Activated T-helper 1 cell treated with anti-CD3 and anti-CD28 coated beads, Interleukin-12 subunit alpha, Interleukin-12 subunit beta, Interleukin-2, Interleukin-4 antibody, amounts not matched to agents 30 ng/mL and 10 ng/mL and 1 ng/mL, durations not matched to agents 14 hours and 24 hours and 36 hours (primary cell): ENCODE results near the gene FADD. TPM values are rescaled to one million over a fixed set of nuclear protein-coding genes. Genes with fewer than 3 reads are reported as not detected.

ENCODE experiments used
- DNase-seq: peaks from one replicate; pipeline ENCODE4 v3.0.0; 2021; ENCODE audit warnings: low spot score
- H3K27ac Mint-ChIP-seq: one replicate; pipeline ENCODE4 v1.8.0; 2021; ENCODE audit warnings: mild to moderate bottlenecking, mixed read lengths
- H3K27me3 Mint-ChIP-seq: one replicate; pipeline ENCODE4 v1.8.0; 2022; ENCODE audit warnings: mild to moderate bottlenecking, moderate library complexity, mixed read lengths; ENCODE audit not compliant: insufficient read depth
- H3K36me3 Mint-ChIP-seq: one replicate; pipeline ENCODE4 v1.8.0; 2021; ENCODE audit warnings: low read depth, mixed read lengths
- H3K4me1 Mint-ChIP-seq: one replicate; pipeline ENCODE4 v1.8.0; 2021; ENCODE audit warnings: low read depth, mixed read lengths
- H3K4me3 Mint-ChIP-seq: one replicate; pipeline ENCODE4 v1.8.0; 2021; ENCODE audit warnings: mild to moderate bottlenecking, moderate library complexity, mixed read lengths
- H3K9me3 Mint-ChIP-seq: one replicate; pipeline ENCODE4 v1.8.0; 2021; ENCODE audit warnings: mixed read lengths
- intact Hi-C: fragments of 100-400 bp; cut with micrococcal nuclease; formaldehyde crosslinking; loops from one replicate; pipeline ENCODE4 v1.15.1; 2024
- total RNA-seq: library from RNA; stranded (reverse); gene quantifications from 2 replicates; pipeline ENCODE4 v1.2.3, GENCODE V29; 2022

Gene FADD
- total RNA-seq, 1 donor from 2014 or later: 47.9 TPM

DNA sequence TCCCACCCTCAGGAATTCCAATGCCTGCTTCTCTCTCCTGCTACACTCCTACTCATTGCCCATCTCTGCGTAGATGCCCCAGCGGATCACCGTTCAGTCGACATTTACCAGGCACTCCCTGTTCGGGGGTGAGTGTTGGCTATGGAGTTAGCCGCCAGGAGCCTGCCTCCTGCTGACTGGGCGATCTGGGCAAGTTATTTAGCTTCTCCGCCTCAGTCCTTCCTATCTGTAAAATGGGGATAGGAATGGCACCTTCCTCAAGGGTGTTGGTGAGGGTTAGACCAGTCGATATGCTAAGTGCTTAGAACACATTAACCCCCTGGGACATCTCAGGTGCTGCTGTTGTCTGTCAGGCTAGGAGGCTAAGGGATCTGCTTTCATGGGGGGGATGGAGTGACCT lies 30.9 kb downstream of the FADD start:
- no peak overlapping the region for H3K4me3 Mint-ChIP-seq
- H3K27ac Mint-ChIP-seq: no peak overlapping the region
- H3K27me3 Mint-ChIP-seq: peaks cover 4% of the 10 kb centered on the region
- DNase-seq: no peak
- no peaks in the 10 kb centered on the region for H3K4me1 Mint-ChIP-seq
- intact Hi-C loops: no loop called here
- H3K9me3 Mint-ChIP-seq: no peaks in the 10 kb centered on the region
- no peaks in the 10 kb centered on the region for H3K36me3 Mint-ChIP-seq

DNA sequence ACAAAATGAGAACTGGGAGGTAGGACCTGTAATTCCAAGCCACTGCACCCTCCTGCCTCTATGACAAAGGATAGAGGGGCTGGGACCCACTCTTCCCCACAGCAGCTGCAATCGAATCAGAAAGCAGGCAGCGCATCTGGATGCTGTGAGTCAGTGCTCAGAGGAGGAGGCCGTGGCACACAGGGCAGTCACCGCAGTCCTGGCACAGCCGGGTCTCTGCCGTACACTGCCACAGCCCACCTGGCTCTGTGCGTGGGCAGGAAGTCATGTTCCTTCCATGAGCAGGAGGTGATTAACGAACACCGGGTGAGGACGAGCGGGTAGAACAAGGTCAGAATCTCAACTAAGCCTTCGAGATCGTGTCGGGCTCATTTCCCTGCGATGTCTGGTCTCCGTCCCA lies 37.2 kb downstream of the FADD start:
- Mint-ChIP-seq H3K9me3 (no peaks in the 10 kb centered on the region), H3K36me3 (no peaks in the 10 kb centered on the region), H3K4me3 (no peak overlapping the region), H3K27me3 (peaks cover 7% of the 10 kb centered on the region), H3K27ac (no peak overlapping the region), H3K4me1 (no peaks in the 10 kb centered on the region)
- DNase-seq: no peak
- intact Hi-C loops: no loop called here

DNA sequence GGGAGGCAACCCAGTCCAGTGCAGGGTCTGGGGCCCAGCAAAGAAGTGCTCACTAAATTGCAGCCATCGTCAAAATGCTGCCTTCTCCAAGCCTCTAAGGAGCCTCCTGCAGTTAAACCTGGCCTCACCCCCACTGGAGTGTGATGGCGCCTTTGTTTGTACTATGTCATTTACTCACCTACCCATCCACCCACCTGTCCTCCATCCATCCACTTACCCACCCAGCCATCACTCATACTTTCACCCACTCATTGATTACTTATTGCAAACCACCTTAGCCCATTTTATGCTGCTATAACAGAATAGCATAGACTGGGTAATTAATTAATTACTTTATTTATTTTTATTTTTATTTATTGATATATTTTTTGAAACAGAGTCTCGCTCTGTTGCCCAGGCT lies 38.6 kb downstream of the FADD start:
- no peak for DNase-seq
- no peak overlapping the region for H3K4me3 Mint-ChIP-seq

DNA sequence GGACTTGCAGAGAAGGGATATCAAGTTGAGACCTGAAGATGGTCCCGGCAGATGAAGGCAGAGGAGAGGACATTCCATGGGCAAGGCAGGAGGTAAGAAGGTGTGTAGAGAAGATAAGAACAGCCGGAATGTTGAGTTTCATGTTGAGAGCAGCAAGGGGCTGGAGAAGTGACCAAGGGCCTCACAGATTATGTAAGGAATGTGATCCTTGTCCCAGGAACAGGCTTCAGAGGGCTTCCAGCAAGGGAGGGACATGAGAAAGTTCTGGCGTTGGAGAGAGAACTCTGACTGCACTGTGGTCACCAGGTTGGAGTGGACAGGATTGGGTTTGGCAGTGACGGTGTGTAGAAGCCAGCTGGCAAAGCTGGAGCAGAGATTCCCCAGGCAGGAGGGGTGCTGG lies 39.8 kb downstream of the FADD start:
- intact Hi-C loops: no loop called here
- no peak overlapping the region for H3K27ac Mint-ChIP-seq
- H3K9me3 Mint-ChIP-seq: peaks cover 8% of the 10 kb centered on the region
- H3K27me3 Mint-ChIP-seq: peaks cover 6% of the 10 kb centered on the region
- DNase-seq: no peak
- H3K4me1 Mint-ChIP-seq: no peaks in the 10 kb centered on the region
- H3K4me3 Mint-ChIP-seq: no peak overlapping the region
- H3K36me3 Mint-ChIP-seq: no peaks in the 10 kb centered on the region

More for the DNA sequence above, 38.6 kb downstream of the FADD start:
- intact Hi-C loops: no loop called here
- Mint-ChIP-seq H3K9me3 (no peaks in the 10 kb centered on the region), H3K4me1 (no peaks in the 10 kb centered on the region), H3K27me3 (peaks cover 7% of the 10 kb centered on the region), H3K27ac (no peak overlapping the region), H3K36me3 (no peaks in the 10 kb centered on the region)

DNA sequence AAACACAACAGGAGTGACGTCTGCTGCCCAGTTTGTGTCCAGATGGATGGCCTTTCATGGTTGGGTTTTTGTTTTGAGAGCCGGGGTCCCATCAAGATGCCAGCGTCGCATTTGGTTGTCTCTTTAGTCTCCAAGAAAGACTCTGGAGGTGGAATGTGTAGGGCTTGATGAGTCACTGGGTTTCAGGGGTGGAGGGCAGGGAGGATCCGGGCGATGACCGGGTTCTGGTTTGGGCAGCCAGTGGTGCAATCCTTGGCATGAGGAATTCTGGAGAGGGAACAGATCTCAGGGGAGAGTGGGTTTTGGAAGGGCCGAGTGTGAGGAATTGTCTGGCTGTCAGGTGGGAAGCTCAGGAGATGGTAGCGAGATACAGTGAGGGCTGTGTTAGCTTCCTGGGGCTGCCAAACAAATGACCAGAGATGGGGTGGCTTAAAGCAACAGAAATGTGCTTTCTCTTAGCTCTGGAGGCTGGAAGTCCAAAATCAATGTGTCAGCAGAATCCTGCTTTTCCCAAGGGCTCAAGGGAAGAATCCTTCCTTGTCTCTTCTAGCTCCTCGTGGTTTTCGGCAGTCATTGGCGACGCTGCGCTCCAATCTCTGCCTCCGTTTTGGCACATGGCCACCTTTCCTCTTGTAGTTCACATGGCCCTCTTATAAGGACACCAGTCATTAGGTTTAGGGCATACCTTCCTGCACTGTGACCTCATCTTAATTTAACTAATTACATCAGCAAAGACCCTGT lies 41.0 kb downstream of the FADD start:
- Mint-ChIP-seq H3K4me1 (no peaks in the 10 kb centered on the region), H3K36me3 (no peaks in the 10 kb centered on the region), H3K27me3 (peaks cover 5% of the 10 kb centered on the region), H3K27ac (no peak overlapping the region), H3K4me3 (no peak overlapping the region), H3K9me3 (peaks cover 8% of the 10 kb centered on the region)
- DNase-seq: no peak
- intact Hi-C loops: no loop called here

DNA sequence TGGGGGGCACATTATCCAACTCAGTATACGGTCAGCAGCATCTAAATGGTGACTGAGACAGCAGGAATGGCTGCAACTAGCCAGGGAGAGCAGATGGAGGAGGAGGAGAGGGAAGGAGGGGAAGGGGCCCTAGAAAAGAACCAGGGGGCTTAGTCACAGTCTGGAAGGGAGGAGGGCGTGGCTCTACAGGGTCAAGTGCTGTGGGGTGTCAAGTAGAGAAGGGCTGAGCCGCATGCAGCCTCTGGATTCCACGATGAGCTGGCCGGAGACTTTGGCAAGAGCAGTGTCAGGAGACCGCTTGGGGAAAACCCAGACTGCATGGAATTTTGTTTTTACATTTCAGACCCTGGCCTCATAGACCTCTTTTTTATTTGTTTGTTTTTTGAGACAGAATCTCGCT lies 41.6 kb downstream of the FADD start:
- Mint-ChIP-seq H3K4me1 (no peaks in the 10 kb centered on the region), H3K4me3 (no peak overlapping the region), H3K9me3 (peaks cover 8% of the 10 kb centered on the region), H3K27ac (no peak overlapping the region), H3K36me3 (no peaks in the 10 kb centered on the region), H3K27me3 (peaks cover 5% of the 10 kb centered on the region)
- DNase-seq: no peak
- intact Hi-C loops: no loop called here

DNA sequence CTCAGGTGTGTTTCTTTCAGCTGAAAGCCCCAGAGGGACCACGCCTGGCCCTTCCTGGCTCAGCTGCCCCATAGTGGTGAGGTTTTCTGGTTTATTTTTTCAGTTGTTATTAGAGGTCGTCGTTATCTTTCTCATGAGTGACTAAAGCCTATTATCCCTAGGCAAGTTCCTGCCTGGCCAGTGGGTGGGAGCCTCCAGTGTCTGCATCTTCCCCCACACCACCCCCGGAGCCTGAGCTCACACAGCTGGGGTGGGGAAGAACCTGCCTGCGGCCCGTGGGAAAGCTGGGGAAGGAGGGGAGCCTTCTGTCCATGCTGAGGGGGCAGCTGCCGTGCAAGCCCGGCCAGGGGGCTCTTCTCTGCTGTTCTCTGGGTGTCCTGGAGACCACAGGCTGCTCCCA lies 43.1 kb downstream of the FADD start:
- H3K27ac Mint-ChIP-seq: no peak overlapping the region
- H3K4me3 Mint-ChIP-seq: no peak overlapping the region
- no peaks in the 10 kb centered on the region for H3K4me1 Mint-ChIP-seq
- peaks cover 2% of the 10 kb centered on the region for H3K27me3 Mint-ChIP-seq
- DNase-seq: no peak
- intact Hi-C loops: no loop called here
- H3K36me3 Mint-ChIP-seq: no peaks in the 10 kb centered on the region
- peaks cover 8% of the 10 kb centered on the region for H3K9me3 Mint-ChIP-seq

DNA sequence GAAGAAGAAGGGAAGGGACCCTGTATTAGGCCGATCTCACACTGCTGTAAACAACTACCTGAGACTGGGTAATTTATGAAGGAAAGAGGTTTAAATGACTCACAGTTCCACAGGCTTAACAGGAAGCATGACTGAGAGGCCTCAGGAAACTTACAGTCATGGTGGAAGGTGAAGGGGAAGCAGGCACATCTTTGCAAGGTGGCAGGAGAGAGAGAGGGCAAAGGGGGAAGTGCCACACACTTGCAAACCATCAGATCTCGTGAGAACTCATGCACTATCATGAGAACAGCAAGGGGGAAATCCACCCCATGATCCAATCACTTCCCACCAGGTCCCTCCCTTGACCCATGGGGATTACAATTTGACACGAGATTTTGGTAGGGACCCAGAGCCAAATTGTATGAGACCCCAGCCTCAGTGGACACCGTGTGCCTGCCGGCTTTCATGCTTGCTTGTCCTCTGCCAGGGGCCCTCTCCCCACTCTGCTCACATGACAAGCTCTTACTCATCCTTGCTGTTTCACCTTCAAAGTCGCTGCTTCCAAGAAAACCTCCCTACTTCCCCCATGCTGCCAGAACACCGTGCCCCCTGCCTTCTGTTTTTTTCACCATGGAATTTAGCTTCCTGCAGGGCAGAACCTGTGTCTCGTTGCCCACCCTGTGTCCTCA lies 44.1 kb downstream of the FADD start:
- Mint-ChIP-seq H3K27ac (no peak overlapping the region), H3K4me1 (no peaks in the 10 kb centered on the region), H3K27me3 (peaks cover 3% of the 10 kb centered on the region), H3K36me3 (no peaks in the 10 kb centered on the region), H3K9me3 (peaks cover 8% of the 10 kb centered on the region), H3K4me3 (no peak overlapping the region)
- no peak for DNase-seq
- intact Hi-C loops: no loop called here

DNA sequence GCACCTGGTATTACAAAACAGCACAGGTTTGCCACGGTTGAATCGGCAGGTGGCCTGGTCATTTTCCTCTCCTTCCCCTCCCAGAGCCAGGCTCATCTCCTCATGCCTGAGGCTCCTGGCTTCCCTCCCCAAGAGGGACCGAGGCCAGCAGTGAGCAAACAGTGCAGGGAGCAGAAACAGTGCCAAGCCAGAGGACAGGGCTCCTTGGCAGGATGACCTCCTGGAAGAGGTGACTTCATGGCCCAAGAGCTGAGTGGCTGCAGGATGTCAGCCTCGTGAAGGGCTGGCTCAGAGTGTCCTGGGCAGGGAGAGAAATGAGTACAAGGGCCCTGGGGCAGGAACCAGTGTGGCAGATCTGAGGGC lies 44.6 kb downstream of the FADD start:
- Mint-ChIP-seq H3K27me3 (peaks cover 1% of the 10 kb centered on the region), H3K27ac (no peak overlapping the region), H3K9me3 (peaks cover 8% of the 10 kb centered on the region), H3K36me3 (no peaks in the 10 kb centered on the region), H3K4me3 (no peak overlapping the region), H3K4me1 (no peaks in the 10 kb centered on the region)
- no peak for DNase-seq
- intact Hi-C loops: no loop called here

DNA sequence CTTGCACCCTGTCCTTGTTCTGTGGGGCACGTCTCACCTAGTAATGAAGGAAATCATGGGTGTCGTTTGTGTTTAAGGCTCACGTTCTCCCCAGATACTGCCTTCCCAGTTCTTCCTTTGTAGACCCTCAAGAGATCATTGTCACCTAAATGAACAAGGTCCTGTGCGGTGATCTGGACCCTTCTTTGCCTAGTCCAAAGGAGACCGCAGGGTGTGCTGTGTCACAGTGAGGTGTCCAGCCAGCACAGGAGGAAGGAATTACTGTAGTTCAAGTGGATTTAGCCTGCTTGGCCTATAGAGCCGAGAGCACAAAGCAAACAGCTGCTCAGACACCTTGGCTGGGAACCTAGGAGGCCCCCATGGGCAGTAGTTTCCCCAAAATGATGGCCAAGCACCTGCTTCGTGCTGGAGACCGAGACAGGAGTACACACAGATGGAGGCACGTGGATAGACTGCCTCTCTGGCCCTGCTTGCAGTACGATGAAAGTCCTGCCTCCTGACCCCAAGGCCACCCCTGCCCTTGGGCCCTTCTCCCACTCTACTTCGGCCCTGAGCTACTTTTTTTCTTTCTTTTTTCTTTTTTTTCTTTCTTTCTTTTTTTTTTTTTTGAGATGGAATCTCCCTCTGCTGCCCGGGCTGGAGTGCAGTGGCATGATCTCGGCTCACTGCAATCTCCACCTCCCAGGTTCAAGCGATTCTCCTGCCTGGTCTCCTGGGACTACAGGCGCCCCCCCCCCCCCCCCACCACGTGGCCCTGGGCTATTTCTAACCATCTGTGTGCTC lies 48.0 kb downstream of the FADD start:
- Mint-ChIP-seq H3K36me3 (no peaks in the 10 kb centered on the region), H3K27me3 (peaks cover 1% of the 10 kb centered on the region)
- intact Hi-C loops: no loop called here

DNA sequence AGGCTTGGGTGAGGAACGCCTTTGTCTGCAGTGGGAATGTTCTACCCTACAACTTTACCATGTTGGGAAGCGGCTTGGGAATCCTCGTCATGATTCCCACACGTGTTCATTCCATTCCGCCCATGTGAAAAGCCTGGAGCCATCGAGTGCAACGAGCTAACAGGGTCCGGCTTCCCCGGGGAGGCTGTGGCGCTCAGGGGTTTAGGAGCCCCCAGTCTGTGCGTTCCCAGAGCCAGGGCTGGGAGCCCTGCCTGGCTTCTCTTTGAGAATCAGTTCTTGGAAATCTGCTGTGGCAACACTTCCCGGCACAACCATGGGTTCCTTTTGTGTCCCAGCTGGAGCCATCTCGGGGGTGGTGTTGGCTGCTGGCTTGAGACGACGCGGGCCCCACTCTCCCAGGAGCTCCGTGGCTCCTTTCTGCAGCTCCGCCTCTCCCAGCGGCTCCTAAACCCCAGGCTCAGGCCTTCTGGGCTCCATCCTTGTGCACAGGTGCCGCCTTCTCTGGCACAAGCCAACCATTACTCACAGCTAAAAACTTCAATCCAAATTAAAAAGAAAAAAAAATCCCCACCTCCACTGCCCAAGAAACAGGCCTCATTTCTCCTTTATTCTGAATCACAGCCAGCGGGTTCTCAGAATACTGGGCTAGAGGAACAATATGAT lies 48.7 kb downstream of the FADD start:
- Mint-ChIP-seq H3K4me3 (no peak overlapping the region), H3K4me1 (no peaks in the 10 kb centered on the region), H3K36me3 (no peaks in the 10 kb centered on the region), H3K9me3 (peaks cover 8% of the 10 kb centered on the region), H3K27me3 (peaks cover 1% of the 10 kb centered on the region), H3K27ac (no peak overlapping the region)
- intact Hi-C loops: no loop called here
- no peak for DNase-seq

More for the DNA sequence above, 48.0 kb downstream of the FADD start:
- Mint-ChIP-seq H3K4me3 (no peak overlapping the region), H3K9me3 (peaks cover 8% of the 10 kb centered on the region), H3K27ac (no peak overlapping the region), H3K4me1 (no peaks in the 10 kb centered on the region)
- no peak for DNase-seq

DNA sequence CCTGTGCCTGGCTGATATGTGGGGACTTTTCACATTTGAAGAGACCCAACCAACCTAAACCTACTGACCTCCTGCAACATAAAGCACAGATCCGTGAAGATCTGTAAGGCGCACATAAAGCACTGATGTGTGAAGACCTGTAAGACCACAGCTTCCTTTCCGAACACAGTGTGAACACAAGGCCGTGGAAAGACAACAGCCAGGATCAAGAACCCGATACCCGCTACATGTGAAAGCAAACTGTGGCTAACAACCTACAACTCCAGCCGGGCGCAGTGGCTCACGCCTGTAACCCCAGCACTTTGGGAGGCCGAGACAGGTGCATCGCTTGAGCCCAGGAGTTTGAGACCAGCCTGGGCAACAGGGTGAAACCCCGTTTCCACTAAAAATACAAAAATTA lies 49.7 kb downstream of the FADD start:
- intact Hi-C loops: no loop called here
- no peaks in the 10 kb centered on the region for H3K36me3 Mint-ChIP-seq
- H3K27me3 Mint-ChIP-seq: peaks cover 1% of the 10 kb centered on the region
- no peaks in the 10 kb centered on the region for H3K4me1 Mint-ChIP-seq
- H3K9me3 Mint-ChIP-seq: no peaks in the 10 kb centered on the region
- H3K4me3 Mint-ChIP-seq: no peak overlapping the region
- no peak overlapping the region for H3K27ac Mint-ChIP-seq
- no peak for DNase-seq
